Karpas-422 (cell line): ENCODE measurements around the gene CCNYL1. TPM values are rescaled to one million over a fixed set of nuclear protein-coding genes. Genes with fewer than 3 reads are reported as not detected.
A peak's percentile ranks its signal among the peaks of the same experiment; 100 is the strongest.

Experiments used
- DNase-seq: peaks from one replicate; pipeline ENCODE4 v3.0.0-alpha.2; 2015
- H2AFZ ChIP-seq: fragments of 200-600 bp; sonication (generic); 2 replicates; pipeline ENCODE4 v1.6.1; 2014; ENCODE audit warnings: antibody characterized with exemption, low read length, mixed read lengths
- H3K27ac ChIP-seq: fragments of 200-600 bp; sonication (generic); 2 replicates; pipeline ENCODE4 v1.5.1; 2014; ENCODE audit warnings: mild to moderate bottlenecking, low read length, moderate library complexity
- H3K27me3 ChIP-seq: fragments of 200-600 bp; sonication (generic); 2 replicates; pipeline ENCODE4 v1.6.1; 2014; ENCODE audit warnings: low read length, mixed read lengths
- H3K36me3 ChIP-seq: fragments of 200-600 bp; sonication (generic); 2 replicates; pipeline ENCODE4 v1.6.1; 2014; ENCODE audit warnings: low read length, mixed read lengths; ENCODE audit not compliant: insufficient read depth
- H3K4me1 ChIP-seq: fragments of 200-600 bp; sonication (generic); 2 replicates; pipeline ENCODE4 v1.6.1; 2014; ENCODE audit warnings: mild to moderate bottlenecking, low read length, mixed read lengths
- H3K4me2 ChIP-seq: fragments of 200-600 bp; sonication (generic); 2 replicates; pipeline ENCODE4 v1.6.1; 2014; ENCODE audit warnings: low read length, low read depth, mild to moderate bottlenecking; ENCODE audit not compliant: poor library complexity, severe bottlenecking
- H3K4me3 ChIP-seq: fragments of 200-600 bp; sonication (generic); 2 replicates; pipeline ENCODE4 v1.5.1; 2014; ENCODE audit warnings: mild to moderate bottlenecking, antibody characterized with exemption, low read length, mixed read lengths
- H3K79me2 ChIP-seq: fragments of 200-600 bp; sonication (generic); 2 replicates; pipeline ENCODE4 v1.6.1; 2014; ENCODE audit warnings: mild to moderate bottlenecking, low read length, mixed read lengths
- H3K9ac ChIP-seq: fragments of 200-600 bp; sonication (generic); 2 replicates; pipeline ENCODE4 v1.6.0; 2014; ENCODE audit warnings: low read length
- H3K9me2 ChIP-seq: fragments of 200-600 bp; sonication (generic), shearing (Covaris generic); replicated peaks from 2 replicates; pipeline ENCODE4 v1.6.0; 2014; ENCODE audit warnings: mild to moderate bottlenecking, low read length, moderate library complexity; ENCODE audit not compliant: insufficient read depth
- H3K9me3 ChIP-seq: fragments of 300-700, 200-600 bp; sonication (generic); 2 replicates; pipeline ENCODE4 v1.6.1; 2014; ENCODE audit warnings: low read length, mixed read lengths
- H4K20me1 ChIP-seq: fragments of 200-600 bp; sonication (generic); 2 replicates; pipeline ENCODE4 v1.6.1; 2014; ENCODE audit warnings: mild to moderate bottlenecking, antibody characterized with exemption, low read length, low read depth; ENCODE audit not compliant: insufficient read depth
- total RNA-seq: library from RNA; depleted of rRNA; stranded (reverse); fragments of >200 nt; shearing (Covaris generic); gene quantifications from 2 replicates; pipeline ENCODE4 v1.2.3, GENCODE V29; 2014; ENCODE audit warnings: low replicate concordance

Gene CCNYL1
- total RNA-seq, 1 experiment from 2014 or later, result 30.5 TPM

DNA sequence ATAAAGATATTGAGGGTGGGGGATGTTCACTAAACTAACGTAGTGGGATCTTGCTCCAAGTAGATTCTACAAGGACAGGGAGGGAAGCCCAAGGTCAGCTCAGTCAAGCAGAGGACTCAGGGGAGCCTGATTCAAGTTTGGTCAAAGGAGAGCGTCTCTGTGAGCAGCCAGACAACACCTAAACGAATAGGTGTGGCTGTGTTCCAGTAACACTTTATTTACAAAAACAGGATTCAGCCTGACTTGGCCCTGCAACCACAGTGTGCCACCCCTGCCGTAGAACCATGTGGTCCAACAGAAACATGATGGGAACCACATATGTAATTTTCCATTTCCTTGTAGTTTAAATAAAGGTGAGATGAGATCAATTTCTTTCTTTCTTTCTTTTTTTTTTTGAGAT lies 76.4 kb downstream of the CCNYL1 start:
- H3K79me2 ChIP-seq, result no peaks in the 10 kb centered on the region
- DNase-seq, result no peak
- H3K4me3 ChIP-seq, result no peak overlapping the region
- H3K9me2 ChIP-seq, result no peaks in the 10 kb centered on the region
- no peak overlapping the region for H2AFZ ChIP-seq
- no peaks in the 10 kb centered on the region for H4K20me1 ChIP-seq
- H3K4me2 ChIP-seq, result no peak overlapping the region
- peaks cover 3% of the 10 kb centered on the region; the same call in 1 of the 2 replicates for H3K4me1 ChIP-seq
- H3K27ac ChIP-seq, result no peak overlapping the region
- H3K9ac ChIP-seq, result no peak overlapping the region
- H3K9me3 ChIP-seq, result no peaks in the 10 kb centered on the region
- no peaks in the 10 kb centered on the region for H3K36me3 ChIP-seq
- no peaks in the 10 kb centered on the region for H3K27me3 ChIP-seq

DNA sequence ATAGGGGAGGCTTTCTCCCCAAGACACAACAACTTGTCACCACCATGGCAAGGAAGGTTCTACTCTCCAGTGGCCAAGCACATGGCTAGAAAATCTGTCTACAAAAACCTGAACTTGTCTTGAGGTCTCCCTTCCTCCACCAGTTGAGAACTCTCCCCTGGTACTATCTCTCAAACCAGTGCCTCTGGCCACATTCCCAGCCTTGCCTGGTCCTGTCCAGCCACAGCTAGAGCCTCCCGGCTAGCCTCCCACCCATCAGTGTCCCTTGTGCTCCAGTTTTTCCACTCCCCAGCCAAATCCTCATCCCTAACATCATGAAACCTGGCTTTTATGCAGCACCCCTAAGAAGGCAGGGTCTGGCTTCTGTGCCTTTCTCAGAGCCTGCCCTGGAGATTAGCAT lies 79.5 kb downstream of the CCNYL1 start:
- Histone ChIP-seq H3K27me3 (no peaks in the 10 kb centered on the region), H3K4me1 (peaks cover 3% of the 10 kb centered on the region; the same call in 1 of the 2 replicates), H3K27ac (no peak overlapping the region), H3K9me2 (no peaks in the 10 kb centered on the region), H3K4me2 (no peak overlapping the region), H4K20me1 (no peaks in the 10 kb centered on the region), H3K36me3 (no peaks in the 10 kb centered on the region), H3K9ac (no peak overlapping the region), H2AFZ (no peak overlapping the region), H3K4me3 (no peak overlapping the region), H3K79me2 (no peaks in the 10 kb centered on the region), H3K9me3 (no peaks in the 10 kb centered on the region)
- no peak for DNase-seq

GRCh38 chr2:207791579-207792243 lies 80.3 kb downstream of the CCNYL1 start:
- Histone ChIP-seq H3K36me3 (no peaks in the 10 kb centered on the region), H3K9me3 (no peaks in the 10 kb centered on the region), H3K4me2 (no peak overlapping the region), H3K27ac (no peak overlapping the region), H3K9me2 (no peaks in the 10 kb centered on the region), H3K79me2 (no peaks in the 10 kb centered on the region), H3K4me3 (no peak overlapping the region), H2AFZ (no peak overlapping the region), H3K9ac (no peak overlapping the region), H4K20me1 (no peaks in the 10 kb centered on the region), H3K4me1 (peaks cover 3% of the 10 kb centered on the region; the same call in 1 of the 2 replicates), H3K27me3 (no peaks in the 10 kb centered on the region)
- no peak for DNase-seq

- Histone ChIP-seq H3K27me3 (no peaks in the 10 kb centered on the region), H3K9me2 (no peaks in the 10 kb centered on the region), H3K79me2 (no peaks in the 10 kb centered on the region), H3K4me3 (no peak overlapping the region), H3K36me3 (no peaks in the 10 kb centered on the region), H2AFZ (peak overlapping the region; percentile 61; the same call in 1 of the 2 replicates), H3K4me2 (no peak overlapping the region), H3K9ac (no peak overlapping the region), H3K9me3 (no peaks in the 10 kb centered on the region), H3K4me1 (peaks cover 3% of the 10 kb centered on the region; the same call in 1 of the 2 replicates), H3K27ac (no peak overlapping the region), H4K20me1 (no peaks in the 10 kb centered on the region)
- no peak for DNase-seq
Measured at GRCh38 chr2:207792244-207792785, 80.9 kb downstream of the CCNYL1 start.

DNA sequence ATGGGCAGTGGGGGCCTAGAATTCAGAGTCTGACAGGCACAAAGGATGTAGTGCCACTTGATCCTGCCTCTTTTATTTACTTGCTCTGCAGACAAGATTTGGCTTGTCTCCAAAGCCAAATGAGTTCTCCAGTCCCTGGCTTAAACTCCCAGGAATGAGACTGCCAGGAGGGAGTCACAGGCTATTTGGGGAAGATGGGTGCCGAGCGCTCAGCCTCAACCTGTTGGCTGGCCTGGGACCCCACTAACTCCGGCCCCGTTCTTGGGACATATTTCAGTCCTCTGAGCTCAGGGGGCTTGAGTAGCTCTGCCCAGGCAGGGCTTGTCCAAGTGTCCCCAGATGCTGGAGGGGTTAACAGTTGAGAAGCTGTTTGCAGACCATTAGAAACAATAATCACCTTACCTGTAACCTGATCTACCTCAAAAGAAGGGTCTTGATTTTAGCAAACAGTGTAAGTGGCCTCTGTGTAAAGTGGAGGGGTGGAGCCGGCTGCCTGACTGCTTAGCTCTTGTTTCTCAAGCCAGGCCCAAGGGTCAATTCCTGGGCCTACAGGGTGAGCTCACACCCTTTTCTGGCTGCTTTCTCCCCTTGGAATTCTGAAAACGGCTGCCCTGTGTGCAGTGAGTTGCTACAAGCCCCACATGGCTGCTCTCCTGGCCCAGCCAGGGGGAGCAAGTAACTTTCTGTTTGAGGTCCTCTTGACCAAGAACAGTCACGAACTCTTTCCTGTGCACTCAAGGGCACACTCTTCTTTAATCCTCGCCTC lies 85.3 kb downstream of the CCNYL1 start:
- DNase-seq, result no peak
- Histone ChIP-seq H3K79me2 (no peaks in the 10 kb centered on the region), H2AFZ (no peak overlapping the region), H3K4me3 (no peak overlapping the region), H3K36me3 (no peaks in the 10 kb centered on the region), H4K20me1 (no peaks in the 10 kb centered on the region), H3K4me1 (peaks cover 3% of the 10 kb centered on the region; the same call in 1 of the 2 replicates), H3K27ac (no peak overlapping the region), H3K9me3 (no peaks in the 10 kb centered on the region), H3K4me2 (no peak overlapping the region), H3K27me3 (no peaks in the 10 kb centered on the region), H3K9ac (no peak overlapping the region), H3K9me2 (no peaks in the 10 kb centered on the region)

- no peaks in the 10 kb centered on the region for H3K4me1 ChIP-seq
- no peak overlapping the region for H3K4me2 ChIP-seq
- H3K27ac ChIP-seq, result no peak overlapping the region
- no peaks in the 10 kb centered on the region for H3K36me3 ChIP-seq
- no peaks in the 10 kb centered on the region for H3K79me2 ChIP-seq
- no peaks in the 10 kb centered on the region for H4K20me1 ChIP-seq
- H3K9me2 ChIP-seq, result no peaks in the 10 kb centered on the region
- no peak overlapping the region for H3K4me3 ChIP-seq
- no peak overlapping the region for H2AFZ ChIP-seq
- H3K9me3 ChIP-seq, result no peaks in the 10 kb centered on the region
- no peaks in the 10 kb centered on the region for H3K27me3 ChIP-seq
- H3K9ac ChIP-seq, result no peak overlapping the region
- no peak for DNase-seq
Measured at GRCh38 chr2:207801259-207801658, 89.8 kb downstream of the CCNYL1 start.

- no peaks in the 10 kb centered on the region for H3K4me1 ChIP-seq
- no peaks in the 10 kb centered on the region for H3K9me3 ChIP-seq
- no peak for DNase-seq
- H3K27me3 ChIP-seq, result no peaks in the 10 kb centered on the region
- no peaks in the 10 kb centered on the region for H3K9me2 ChIP-seq
- H3K27ac ChIP-seq, result no peak overlapping the region
- H3K79me2 ChIP-seq, result no peaks in the 10 kb centered on the region
- no peaks in the 10 kb centered on the region for H3K36me3 ChIP-seq
- no peak overlapping the region for H2AFZ ChIP-seq
- H4K20me1 ChIP-seq, result no peaks in the 10 kb centered on the region
- H3K9ac ChIP-seq, result no peak overlapping the region
- H3K4me3 ChIP-seq, result no peak overlapping the region
- H3K4me2 ChIP-seq, result no peak overlapping the region
Measured at GRCh38 chr2:207802650-207803049, 91.2 kb downstream of the CCNYL1 start.
